ENCODE results near the gene TTC34. TPM values are rescaled to one million over a fixed set of nuclear protein-coding genes. Genes with fewer than 3 reads are reported as not detected.

Gene TTC34
- total RNA-seq, 1 experiment from 2014 or later: 0.61 TPM

DNA sequence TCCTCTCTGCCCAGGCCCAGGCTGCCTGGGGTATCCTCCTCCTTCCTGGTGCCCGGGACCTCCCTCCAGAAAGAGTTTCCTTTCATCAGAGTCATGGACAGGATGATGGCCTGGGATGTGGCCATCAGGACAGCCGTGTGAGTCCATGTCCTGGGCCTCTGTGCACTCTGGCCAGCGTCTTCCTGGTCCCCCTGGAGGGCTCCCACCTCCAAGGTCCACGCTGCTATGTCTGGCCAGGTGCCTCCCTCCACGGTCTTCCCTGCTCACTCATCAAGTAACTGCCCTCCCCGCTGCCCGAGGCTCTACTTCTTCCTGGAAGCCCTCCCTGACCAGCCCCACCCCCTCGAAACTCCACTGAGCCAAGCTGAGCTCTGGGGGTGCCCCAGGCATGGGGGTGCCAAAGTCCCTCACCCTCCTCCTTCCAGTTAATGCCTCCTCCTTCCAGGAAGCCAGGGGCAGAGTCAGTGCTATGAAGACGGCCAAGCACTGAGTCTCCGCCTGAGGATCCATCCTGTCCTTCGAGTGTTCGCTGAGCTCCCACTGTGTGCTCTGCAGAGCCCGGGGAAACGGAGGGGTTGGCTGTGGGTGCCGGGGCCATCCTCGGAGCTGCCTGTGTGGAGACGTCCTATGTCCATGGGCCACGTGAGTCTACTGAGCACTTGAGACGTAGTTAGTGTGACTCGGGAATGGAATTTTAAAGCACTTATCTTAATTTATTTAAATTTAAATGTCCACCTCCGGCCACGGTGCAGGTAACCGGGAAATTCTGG, 28.5 kb upstream of the TTC34 start:
- H3K27ac Mint-ChIP-seq: no peak overlapping the region
- no peak for TF ChIP-seq SMAD3 (CRISPR knock-in tag; IDR thresholded peaks at IDR 0.05; ENCODE audit: borderline replicate concordance)
- no peak for TF ChIP-seq HMGXB4 (CRISPR knock-in tag; IDR thresholded peaks at IDR 0.05)
- no peaks in the 10 kb centered on the region for H3K4me1 Mint-ChIP-seq
- CTCF ChIA-PET: no interaction called here
- H3K36me3 Mint-ChIP-seq: peaks cover 38% of the 10 kb centered on the region
- ATAC-seq (no peak), DNase-seq (ENCODE audit: low spot score) (no peak)
- POLR2A ChIA-PET: no interaction called here
- H3K9me3 Mint-ChIP-seq: peaks cover 35% of the 10 kb centered on the region
- no peak overlapping the region for H3K4me3 Mint-ChIP-seq
- no peaks in the 10 kb centered on the region; the same call in 1 of the 2 replicates for H3K27me3 Mint-ChIP-seq (ENCODE audit: low read depth)

DNA sequence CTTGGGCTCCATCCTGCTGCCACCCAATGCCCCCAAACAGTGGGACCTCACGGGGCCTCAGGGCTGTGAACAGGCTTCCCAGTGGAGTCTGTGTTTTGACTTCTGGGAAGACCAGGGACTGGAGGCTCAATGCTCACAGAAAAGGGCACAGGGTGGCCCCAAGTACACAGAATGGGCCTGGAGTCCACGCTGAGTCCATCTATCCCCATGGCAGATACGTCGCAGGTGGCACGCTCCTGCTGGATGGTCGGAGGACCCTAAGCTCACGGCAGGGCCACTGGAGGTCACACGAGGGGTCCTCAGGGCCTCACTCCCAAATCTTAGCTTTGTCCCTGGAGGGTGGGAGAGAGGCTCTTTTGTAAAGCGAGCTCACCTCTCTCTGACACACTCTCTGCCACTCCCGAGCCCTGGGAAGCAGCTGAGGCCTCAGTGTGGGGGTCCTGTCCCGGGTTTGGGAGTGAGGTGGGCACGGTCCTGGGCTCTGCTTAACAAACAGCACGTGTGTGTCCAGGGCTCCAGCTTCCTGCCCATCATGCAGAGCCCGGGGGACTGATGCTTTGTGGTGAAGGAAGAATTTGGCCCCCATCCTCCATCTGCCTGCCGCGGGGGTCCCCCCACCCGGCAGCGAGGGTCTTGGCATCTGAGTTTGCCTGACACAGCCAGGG, 27.2 kb upstream of the TTC34 start:
- DNase-seq (ENCODE audit: low spot score) (no peak), ATAC-seq (no peak)
- TF ChIP-seq GRHL2 (CRISPR knock-in tag; IDR thresholded peaks at IDR 0.05; ENCODE audit: insufficient replicate concordance, severe bottlenecking) (no peak), ZMAT4 (CRISPR knock-in tag; IDR thresholded peaks at IDR 0.05) (no peak), ZNF263 (CRISPR knock-in tag; IDR thresholded peaks at IDR 0.05; ENCODE audit: low read depth) (no peak), SP1 (CRISPR knock-in tag; conservative IDR thresholded peaks at IDR 0.05) (no peak), AR (CRISPR knock-in tag; IDR thresholded peaks at IDR 0.05) (no peak), JUN (CRISPR knock-in tag; IDR thresholded peaks at IDR 0.05) (no peak), ATF2 (CRISPR knock-in tag; IDR thresholded peaks at IDR 0.05; ENCODE audit: borderline replicate concordance, low read depth) (no peak), PRDM15 (CRISPR knock-in tag; IDR thresholded peaks at IDR 0.05) (no peak), HMGA2 (CRISPR knock-in tag; IDR thresholded peaks at IDR 0.05) (no peak), ZBTB21 (CRISPR knock-in tag; IDR thresholded peaks at IDR 0.05; ENCODE audit: borderline replicate concordance) (no peak), ZNF219 (CRISPR knock-in tag; IDR thresholded peaks at IDR 0.05; ENCODE audit: borderline replicate concordance) (no peak)
- TF ChIP-seq, protein P1, sequence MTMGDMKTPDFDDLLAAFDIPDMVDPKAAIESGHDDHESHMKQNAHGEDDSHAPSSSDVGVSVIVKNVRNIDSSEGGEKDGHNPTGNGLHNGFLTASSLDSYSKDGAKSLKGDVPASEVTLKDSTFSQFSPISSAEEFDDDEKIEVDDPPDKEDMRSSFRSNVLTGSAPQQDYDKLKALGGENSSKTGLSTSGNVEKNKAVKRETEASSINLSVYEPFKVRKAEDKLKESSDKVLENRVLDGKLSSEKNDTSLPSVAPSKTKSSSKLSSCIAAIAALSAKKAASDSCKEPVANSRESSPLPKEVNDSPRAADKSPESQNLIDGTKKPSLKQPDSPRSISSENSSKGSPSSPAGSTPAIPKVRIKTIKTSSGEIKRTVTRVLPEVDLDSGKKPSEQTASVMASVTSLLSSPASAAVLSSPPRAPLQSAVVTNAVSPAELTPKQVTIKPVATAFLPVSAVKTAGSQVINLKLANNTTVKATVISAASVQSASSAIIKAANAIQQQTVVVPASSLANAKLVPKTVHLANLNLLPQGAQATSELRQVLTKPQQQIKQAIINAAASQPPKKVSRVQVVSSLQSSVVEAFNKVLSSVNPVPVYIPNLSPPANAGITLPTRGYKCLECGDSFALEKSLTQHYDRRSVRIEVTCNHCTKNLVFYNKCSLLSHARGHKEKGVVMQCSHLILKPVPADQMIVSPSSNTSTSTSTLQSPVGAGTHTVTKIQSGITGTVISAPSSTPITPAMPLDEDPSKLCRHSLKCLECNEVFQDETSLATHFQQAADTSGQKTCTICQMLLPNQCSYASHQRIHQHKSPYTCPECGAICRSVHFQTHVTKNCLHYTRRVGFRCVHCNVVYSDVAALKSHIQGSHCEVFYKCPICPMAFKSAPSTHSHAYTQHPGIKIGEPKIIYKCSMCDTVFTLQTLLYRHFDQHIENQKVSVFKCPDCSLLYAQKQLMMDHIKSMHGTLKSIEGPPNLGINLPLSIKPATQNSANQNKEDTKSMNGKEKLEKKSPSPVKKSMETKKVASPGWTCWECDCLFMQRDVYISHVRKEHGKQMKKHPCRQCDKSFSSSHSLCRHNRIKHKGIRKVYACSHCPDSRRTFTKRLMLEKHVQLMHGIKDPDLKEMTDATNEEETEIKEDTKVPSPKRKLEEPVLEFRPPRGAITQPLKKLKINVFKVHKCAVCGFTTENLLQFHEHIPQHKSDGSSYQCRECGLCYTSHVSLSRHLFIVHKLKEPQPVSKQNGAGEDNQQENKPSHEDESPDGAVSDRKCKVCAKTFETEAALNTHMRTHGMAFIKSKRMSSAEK (CRISPR knock-in tag; IDR thresholded peaks at IDR 0.05; ENCODE audit: borderline replicate concordance): no peak
- TF ChIP-seq, protein P2, sequence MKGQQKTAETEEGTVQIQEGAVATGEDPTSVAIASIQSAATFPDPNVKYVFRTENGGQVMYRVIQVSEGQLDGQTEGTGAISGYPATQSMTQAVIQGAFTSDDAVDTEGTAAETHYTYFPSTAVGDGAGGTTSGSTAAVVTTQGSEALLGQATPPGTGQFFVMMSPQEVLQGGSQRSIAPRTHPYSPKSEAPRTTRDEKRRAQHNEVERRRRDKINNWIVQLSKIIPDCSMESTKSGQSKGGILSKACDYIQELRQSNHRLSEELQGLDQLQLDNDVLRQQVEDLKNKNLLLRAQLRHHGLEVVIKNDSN (CRISPR knock-in tag; IDR thresholded peaks at IDR 0.05): no peak
- Mint-ChIP-seq H3K27ac (no peak overlapping the region), H3K4me3 (no peak overlapping the region), H3K9me3 (peaks cover 41% of the 10 kb centered on the region), H3K4me1 (no peaks in the 10 kb centered on the region), H3K36me3 (peaks cover 35% of the 10 kb centered on the region), H3K27me3 (ENCODE audit: low read depth) (peaks cover 4% of the 10 kb centered on the region; the same call in 1 of the 2 replicates)
- POLR2A ChIA-PET: no interaction called here
- CTCF ChIA-PET: no interaction called here
